Activated T-cell treated with anti-CD3 and anti-CD28 coated beads, Interleukin-2, amount 50 U/mL, for 4 hours (primary cell): ENCODE results near the gene SPPL2B. TPM values are rescaled to one million over a fixed set of nuclear protein-coding genes. Genes with fewer than 3 reads are reported as not detected.
A peak's percentile ranks its signal among the peaks of the same experiment; 100 is the strongest.

Experiments used
- ATAC-seq, 2 donors: fragments of 200-7000 bp; cut with Tn5 transposase; one replicate each; pipeline ENCODE4 v1.10.0; 2021
- DNase-seq: peaks from one replicate; pipeline ENCODE4 v3.0.0-alpha.2; 2020
- H3K27me3 Mint-ChIP-seq: one replicate; pipeline ENCODE4 v1.8.0; 2021; ENCODE audit warnings: low read depth, mixed read lengths
- H3K36me3 Mint-ChIP-seq: one replicate; pipeline ENCODE4 v1.8.0; 2022; ENCODE audit warnings: mixed read lengths; ENCODE audit not compliant: insufficient read depth
- H3K4me1 Mint-ChIP-seq: one replicate; pipeline ENCODE4 v1.8.0; 2021; ENCODE audit warnings: low read depth, mixed read lengths
- H3K4me3 Mint-ChIP-seq: one replicate; pipeline ENCODE4 v1.8.0; 2021; ENCODE audit warnings: mild to moderate bottlenecking, moderate library complexity, mixed read lengths
- H3K9me3 Mint-ChIP-seq: one replicate; pipeline ENCODE4 v1.8.0; 2021; ENCODE audit warnings: mixed read lengths
- total RNA-seq, 3 donors: library from RNA; stranded (reverse); gene quantifications; one replicate each; pipeline ENCODE4 v1.2.1, GENCODE V29; 2021

SPPL2B gene
- total RNA-seq, 3 donors from 2014 or later: 42.1 to 45.3 (median 42.2) TPM

DNA sequence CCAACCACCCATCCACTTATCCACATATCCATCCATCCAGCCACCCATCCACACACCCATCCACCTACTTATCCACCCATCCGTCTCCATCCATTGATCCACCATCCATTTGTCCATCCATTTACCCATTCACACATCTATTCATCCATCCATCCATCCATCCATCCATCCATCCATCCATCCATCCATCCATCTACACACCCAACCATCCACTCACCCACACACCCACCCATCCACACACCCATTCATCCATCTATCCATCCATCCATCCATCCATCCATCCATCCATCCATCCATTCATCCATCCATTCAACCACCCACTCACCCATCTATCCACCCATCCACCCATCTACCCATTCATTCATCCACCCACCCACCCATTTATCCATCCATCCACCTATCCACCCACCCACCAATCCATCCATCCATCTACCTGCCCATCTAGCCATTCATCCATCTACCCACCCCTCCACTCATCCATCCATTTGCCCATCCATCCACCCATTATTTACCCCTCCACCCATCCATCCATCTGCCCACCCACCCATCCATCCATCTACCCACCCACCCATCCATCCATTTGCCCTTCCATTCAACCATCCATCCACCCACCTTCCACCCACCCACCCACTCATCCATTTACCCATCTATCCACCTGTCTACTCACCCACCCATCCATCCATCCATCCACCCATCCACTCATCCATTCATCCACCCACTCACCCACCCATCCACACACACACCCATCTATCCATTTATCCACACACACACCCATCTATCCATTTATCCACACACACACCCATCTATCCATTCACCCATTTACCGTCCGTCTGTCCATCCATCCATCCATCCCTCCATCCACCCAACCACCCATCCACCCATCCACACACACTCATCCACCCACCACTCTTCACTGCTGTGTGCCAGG is 29.1 kb downstream of the SPPL2B start:
- DNase-seq (no peak), ATAC-seq (no peak)
- Mint-ChIP-seq H3K36me3 (no peaks in the 10 kb centered on the region), H3K4me1 (peaks cover 4% of the 10 kb centered on the region), H3K9me3 (no peaks in the 10 kb centered on the region), H3K27me3 (peaks cover 7% of the 10 kb centered on the region), H3K4me3 (no peak overlapping the region)

- DNase-seq (no peak), ATAC-seq (no peak)
- H3K4me1 Mint-ChIP-seq: peaks cover 4% of the 10 kb centered on the region
- H3K4me3 Mint-ChIP-seq: no peak overlapping the region
- H3K9me3 Mint-ChIP-seq: no peaks in the 10 kb centered on the region
- H3K36me3 Mint-ChIP-seq: no peaks in the 10 kb centered on the region
- peaks cover 7% of the 10 kb centered on the region for H3K27me3 Mint-ChIP-seq
Measured at GRCh38 chr19:2358548-2359173, 30.2 kb downstream of the SPPL2B start.

DNA sequence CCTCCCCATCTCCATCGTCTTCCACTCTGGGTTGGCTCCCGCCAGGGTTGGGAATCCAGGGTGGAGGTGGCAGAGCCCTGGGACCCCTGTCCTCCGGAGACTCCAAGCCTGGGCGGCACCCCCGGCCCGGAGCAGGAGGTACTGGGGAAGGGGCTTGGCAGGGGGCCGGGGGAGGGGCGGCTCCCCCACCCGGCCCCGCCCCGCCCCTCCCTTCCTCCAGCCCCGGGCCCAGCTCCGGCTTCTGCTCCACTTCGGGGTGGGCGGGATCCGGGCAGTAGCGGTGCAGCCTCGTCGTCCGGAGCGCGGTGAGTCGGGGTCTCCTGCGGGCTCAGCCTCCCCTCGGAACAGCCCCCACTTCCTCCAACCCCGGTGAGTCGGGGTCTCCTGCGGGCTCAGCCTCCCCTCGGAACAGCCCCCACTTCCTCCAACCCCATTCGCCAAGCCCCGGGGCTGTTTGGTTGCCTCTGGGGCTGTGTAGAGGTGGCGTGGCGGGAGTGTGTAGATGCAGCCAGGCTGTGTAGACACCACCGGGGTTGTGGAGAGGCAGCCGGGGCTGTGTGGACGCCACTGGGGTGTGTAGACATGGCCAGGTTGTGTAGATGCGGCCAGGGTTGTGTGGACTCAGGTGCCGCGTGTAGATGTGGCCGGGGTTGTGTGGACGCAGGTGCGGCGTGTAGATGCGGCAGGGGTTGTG is 31.7 kb downstream of the SPPL2B start, which contains the start of gene TMPRSS9:
Gene TMPRSS9 (plus strand): TSS at position 274 of the 694 bp plus-strand sequence. CDS start 29,521 bp downstream, outside the sequence.
- no peaks in the 10 kb centered on the region for H3K9me3 Mint-ChIP-seq
- no peak within 1 kb of the TSS for H3K4me3 Mint-ChIP-seq
- peaks cover 4% of the 10 kb centered on the region for H3K4me1 Mint-ChIP-seq
- no peak for DNase-seq
- peak in 1 of 2 donors; percentile 55 for ATAC-seq
- H3K36me3 Mint-ChIP-seq: no peaks in the 10 kb centered on the region
- H3K27me3 Mint-ChIP-seq: peaks cover 15% of the 10 kb centered on the region

DNA sequence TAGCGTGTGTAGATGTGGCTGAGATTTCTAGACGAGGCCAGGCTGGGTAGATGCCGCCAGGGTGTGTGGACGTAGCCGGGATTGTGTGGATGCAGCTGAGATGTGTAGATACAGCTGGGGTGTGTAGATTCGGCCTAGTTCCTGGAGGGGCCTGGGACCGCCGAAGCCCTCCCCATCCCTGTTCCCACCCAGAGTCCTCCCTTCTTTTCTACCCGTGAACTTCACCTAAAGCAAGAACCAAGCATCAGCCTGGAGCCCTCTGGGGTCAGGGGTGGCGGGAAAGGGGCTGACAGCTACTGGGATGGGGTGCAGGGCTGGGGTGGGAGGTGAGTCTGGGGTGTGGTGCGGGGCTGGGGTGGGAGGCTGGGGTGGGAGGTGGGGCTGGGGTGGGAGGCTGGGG is 32.3 kb downstream of the SPPL2B start:
- H3K27me3 Mint-ChIP-seq: peaks cover 19% of the 10 kb centered on the region
- ATAC-seq: no peak

DNA sequence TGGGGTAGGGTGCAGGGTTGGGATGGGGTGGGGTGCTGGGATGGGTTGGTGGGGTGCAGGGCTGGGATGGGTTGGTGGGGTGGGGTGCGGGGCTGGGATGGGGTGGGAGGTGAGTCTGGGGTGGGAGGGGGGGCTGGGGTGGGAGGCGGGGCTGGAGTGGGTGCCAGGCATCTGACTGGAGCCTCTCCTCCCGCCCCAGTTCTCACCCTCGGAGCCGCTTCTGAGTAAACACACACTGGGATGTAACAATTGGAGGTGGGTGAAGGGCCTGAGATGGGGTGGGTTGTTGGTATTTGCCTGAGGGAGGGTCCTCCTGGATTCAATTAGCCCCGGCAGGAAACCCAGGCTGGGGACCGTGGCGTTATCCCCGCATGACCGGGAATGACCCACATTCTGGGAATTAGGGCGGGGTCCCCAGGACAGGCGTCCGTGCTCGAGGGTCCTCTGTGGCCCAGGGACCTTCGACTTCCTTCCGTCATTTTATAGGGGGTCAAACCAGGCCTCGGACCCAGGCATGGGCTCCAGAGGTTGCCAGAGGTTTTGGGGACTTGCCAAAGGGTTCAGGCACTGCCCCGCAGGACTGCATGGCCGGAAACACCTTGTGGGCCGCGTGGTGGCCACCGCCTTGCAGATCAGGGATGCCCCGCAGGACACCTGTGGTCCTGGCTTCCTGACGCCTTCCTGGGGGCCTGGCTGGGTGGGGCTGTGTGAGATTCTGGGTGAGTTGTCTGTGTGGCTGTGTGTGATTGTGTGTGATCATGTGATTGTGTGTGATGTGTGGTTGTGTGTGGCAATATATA is 33.0 kb downstream of the SPPL2B start:
- Mint-ChIP-seq H3K4me3 (no peak overlapping the region), H3K4me1 (peaks cover 4% of the 10 kb centered on the region), H3K36me3 (no peaks in the 10 kb centered on the region), H3K27me3 (peaks cover 19% of the 10 kb centered on the region), H3K9me3 (no peaks in the 10 kb centered on the region)
- ATAC-seq: no peak
- no peak for DNase-seq

More for the DNA sequence above, 32.3 kb downstream of the SPPL2B start:
- Mint-ChIP-seq H3K4me1 (peaks cover 4% of the 10 kb centered on the region), H3K36me3 (no peaks in the 10 kb centered on the region), H3K4me3 (no peak overlapping the region), H3K9me3 (no peaks in the 10 kb centered on the region)
- DNase-seq: no peak

GRCh38 chr19:2362046-2362969 is 33.8 kb downstream of the SPPL2B start:
- Mint-ChIP-seq H3K4me3 (no peak overlapping the region), H3K27me3 (peaks cover 19% of the 10 kb centered on the region), H3K36me3 (no peaks in the 10 kb centered on the region), H3K9me3 (no peaks in the 10 kb centered on the region), H3K4me1 (peaks cover 4% of the 10 kb centered on the region)
- no peak for DNase-seq
- ATAC-seq: no peak

DNA sequence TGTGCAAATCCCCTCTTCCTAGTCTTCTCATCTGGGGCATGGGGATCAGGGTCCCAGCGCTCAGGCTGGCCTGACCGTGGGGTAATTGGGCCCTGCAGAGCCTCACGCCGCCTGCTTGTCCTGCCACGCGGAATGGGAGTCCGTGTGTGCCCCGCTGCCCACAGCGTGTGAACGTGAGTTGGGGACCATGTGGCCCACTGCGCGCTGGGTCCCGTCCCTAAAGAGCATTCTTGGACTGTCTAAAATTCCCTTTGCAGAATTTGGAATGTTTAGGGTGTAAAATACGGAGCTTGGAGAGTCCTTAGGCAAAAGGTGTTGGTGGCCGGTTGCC is 34.5 kb downstream of the SPPL2B start:
- Mint-ChIP-seq H3K9me3 (no peaks in the 10 kb centered on the region), H3K4me3 (no peak overlapping the region), H3K4me1 (peaks cover 4% of the 10 kb centered on the region), H3K27me3 (peaks cover 19% of the 10 kb centered on the region), H3K36me3 (no peaks in the 10 kb centered on the region)
- DNase-seq: no peak
- no peak for ATAC-seq

- no peaks in the 10 kb centered on the region for H3K9me3 Mint-ChIP-seq
- H3K27me3 Mint-ChIP-seq: peaks cover 19% of the 10 kb centered on the region
Measured at GRCh38 chr19:2363419-2363818, 34.9 kb downstream of the SPPL2B start.

GRCh38 chr19:2365201-2365970 is 36.9 kb downstream of the SPPL2B start:
- peaks cover 3% of the 10 kb centered on the region for H3K4me1 Mint-ChIP-seq
- no peak overlapping the region for H3K4me3 Mint-ChIP-seq
- peaks cover 3% of the 10 kb centered on the region for H3K36me3 Mint-ChIP-seq
- no peak for ATAC-seq
- DNase-seq: no peak
- H3K27me3 Mint-ChIP-seq: peaks cover 17% of the 10 kb centered on the region
- H3K9me3 Mint-ChIP-seq: no peaks in the 10 kb centered on the region

More at GRCh38 chr19:2363419-2363818, 34.9 kb downstream of the SPPL2B start:
- DNase-seq (no peak), ATAC-seq (no peak)
- no peak overlapping the region for H3K4me3 Mint-ChIP-seq
- peaks cover 4% of the 10 kb centered on the region for H3K4me1 Mint-ChIP-seq
- peaks cover 3% of the 10 kb centered on the region for H3K36me3 Mint-ChIP-seq

- Mint-ChIP-seq H3K36me3 (peaks cover 3% of the 10 kb centered on the region), H3K4me3 (no peak overlapping the region), H3K9me3 (no peaks in the 10 kb centered on the region), H3K27me3 (no peaks in the 10 kb centered on the region), H3K4me1 (no peaks in the 10 kb centered on the region)
- no peak for ATAC-seq
- DNase-seq: no peak
Measured at GRCh38 chr19:2371656-2372055, 43.2 kb downstream of the SPPL2B start.

DNA sequence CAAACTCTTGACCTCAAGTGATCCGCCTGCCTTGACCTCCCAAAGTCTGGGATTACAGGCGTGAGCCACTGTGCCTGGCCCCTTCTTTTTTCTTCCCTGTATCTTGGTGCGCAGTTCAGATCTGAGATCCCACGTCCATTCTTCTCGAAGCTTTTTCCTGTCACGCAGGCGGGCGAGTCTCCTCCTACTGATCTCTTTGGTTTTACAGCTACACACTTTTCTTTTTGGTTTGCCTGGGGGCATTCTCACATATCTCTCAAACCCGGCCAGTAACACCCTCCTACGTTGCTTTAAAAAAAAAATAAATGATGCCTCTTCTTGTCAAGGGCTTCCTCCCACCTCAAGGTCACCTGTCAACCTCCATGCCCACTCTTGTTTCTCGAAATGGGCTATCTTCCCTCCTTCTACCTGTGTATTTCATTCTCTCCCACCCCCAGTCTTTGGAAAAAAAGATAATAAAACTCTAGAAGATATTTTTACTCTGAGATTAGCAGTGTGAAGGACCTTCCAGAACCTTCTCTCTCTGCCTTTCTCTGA is 43.7 kb downstream of the SPPL2B start:
- H3K9me3 Mint-ChIP-seq: no peaks in the 10 kb centered on the region
- H3K4me3 Mint-ChIP-seq: no peak overlapping the region
- DNase-seq (no peak), ATAC-seq (no peak)
- H3K36me3 Mint-ChIP-seq: peaks cover 3% of the 10 kb centered on the region
- no peaks in the 10 kb centered on the region for H3K4me1 Mint-ChIP-seq
- H3K27me3 Mint-ChIP-seq: no peaks in the 10 kb centered on the region

DNA sequence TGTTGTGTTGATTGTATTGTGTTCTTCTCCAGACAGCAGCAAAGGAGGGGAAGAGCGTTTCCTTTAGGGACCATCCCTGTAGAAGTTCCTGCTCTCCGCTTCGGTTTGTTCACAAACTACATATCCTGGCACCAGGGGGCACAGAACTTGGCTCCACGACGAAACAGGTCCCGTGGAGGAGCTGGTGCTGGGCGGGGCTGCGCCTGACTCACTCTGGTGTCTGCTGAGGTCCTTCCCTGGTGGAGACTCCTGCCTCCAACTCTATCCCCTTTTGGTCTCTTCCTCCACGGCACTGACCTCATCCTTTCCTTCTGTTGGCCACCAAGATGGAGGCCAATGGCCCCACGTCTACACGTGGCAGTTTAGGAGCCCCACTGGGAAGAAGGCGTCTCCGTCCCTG is 46.3 kb downstream of the SPPL2B start:
- Mint-ChIP-seq H3K27me3 (peaks cover 2% of the 10 kb centered on the region), H3K9me3 (peaks cover 5% of the 10 kb centered on the region), H3K4me3 (no peak overlapping the region), H3K36me3 (no peaks in the 10 kb centered on the region), H3K4me1 (no peaks in the 10 kb centered on the region)
- ATAC-seq: no peak
- DNase-seq: no peak
